GM12872 (cell line): ENCODE measurements around the gene EIF4G1.

Experiments used
- TF ChIP-seq, protein P1 (sequence below): IDR thresholded peaks from 3 replicates; pipeline ENCODE4 v1.5.1; 2011; ENCODE audit warnings: low read depth, mild to moderate bottlenecking, low read length, moderate library complexity; ENCODE audit not compliant: insufficient read depth

EIF4G1 gene

DNA sequence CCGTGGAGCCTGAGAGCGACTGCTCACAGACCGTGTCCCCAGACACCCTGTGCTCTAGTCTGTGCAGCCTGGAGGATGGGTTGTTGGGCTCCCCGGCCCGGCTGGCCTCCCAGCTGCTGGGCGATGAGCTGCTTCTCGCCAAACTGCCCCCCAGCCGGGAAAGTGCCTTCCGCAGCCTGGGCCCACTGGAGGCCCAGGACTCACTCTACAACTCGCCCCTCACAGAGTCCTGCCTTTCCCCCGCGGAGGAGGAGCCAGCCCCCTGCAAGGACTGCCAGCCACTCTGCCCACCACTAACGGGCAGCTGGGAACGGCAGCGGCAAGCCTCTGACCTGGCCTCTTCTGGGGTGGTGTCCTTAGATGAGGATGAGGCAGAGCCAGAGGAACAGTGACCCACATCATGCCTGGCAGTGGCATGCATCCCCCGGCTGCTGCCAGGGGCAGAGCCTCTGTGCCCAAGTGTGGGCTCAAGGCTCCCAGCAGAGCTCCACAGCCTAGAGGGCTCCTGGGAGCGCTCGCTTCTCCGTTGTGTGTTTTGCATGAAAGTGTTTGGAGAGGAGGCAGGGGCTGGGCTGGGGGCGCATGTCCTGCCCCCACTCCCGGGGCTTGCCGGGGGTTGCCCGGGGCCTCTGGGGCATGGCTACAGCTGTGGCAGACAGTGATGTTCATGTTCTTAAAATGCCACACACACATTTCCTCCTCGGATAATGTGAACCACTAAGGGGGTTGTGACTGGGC, 30.3 kb downstream of the EIF4G1 start:
- TF ChIP-seq, protein P1, sequence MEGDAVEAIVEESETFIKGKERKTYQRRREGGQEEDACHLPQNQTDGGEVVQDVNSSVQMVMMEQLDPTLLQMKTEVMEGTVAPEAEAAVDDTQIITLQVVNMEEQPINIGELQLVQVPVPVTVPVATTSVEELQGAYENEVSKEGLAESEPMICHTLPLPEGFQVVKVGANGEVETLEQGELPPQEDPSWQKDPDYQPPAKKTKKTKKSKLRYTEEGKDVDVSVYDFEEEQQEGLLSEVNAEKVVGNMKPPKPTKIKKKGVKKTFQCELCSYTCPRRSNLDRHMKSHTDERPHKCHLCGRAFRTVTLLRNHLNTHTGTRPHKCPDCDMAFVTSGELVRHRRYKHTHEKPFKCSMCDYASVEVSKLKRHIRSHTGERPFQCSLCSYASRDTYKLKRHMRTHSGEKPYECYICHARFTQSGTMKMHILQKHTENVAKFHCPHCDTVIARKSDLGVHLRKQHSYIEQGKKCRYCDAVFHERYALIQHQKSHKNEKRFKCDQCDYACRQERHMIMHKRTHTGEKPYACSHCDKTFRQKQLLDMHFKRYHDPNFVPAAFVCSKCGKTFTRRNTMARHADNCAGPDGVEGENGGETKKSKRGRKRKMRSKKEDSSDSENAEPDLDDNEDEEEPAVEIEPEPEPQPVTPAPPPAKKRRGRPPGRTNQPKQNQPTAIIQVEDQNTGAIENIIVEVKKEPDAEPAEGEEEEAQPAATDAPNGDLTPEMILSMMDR, result no peak

DNA sequence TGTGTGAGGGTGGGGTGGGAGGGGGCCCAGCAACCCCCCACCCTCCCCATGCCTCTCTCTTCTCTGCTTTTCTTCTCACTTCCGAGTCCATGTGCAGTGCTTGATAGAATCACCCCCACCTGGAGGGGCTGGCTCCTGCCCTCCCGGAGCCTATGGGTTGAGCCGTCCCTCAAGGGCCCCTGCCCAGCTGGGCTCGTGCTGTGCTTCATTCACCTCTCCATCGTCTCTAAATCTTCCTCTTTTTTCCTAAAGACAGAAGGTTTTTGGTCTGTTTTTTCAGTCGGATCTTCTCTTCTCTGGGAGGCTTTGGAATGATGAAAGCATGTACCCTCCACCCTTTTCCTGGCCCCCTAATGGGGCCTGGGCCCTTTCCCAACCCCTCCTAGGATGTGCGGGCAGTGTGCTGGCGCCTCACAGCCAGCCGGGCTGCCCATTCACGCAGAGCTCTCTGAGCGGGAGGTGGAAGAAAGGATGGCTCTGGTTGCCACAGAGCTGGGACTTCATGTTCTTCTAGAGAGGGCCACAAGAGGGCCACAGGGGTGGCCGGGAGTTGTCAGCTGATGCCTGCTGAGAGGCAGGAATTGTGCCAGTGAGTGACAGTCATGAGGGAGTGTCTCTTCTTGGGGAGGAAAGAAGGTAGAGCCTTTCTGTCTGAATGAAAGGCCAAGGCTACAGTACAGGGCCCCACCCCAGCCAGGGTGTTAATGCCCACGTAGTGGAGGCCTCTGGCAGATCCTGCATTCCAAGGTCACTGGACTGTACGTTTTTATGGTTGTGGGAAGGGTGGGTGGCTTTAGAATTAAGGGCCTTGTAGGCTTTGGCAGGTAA, 31.1 kb downstream of the EIF4G1 start:
- TF ChIP-seq, protein P1, result peak; percentile 62; the same call in 2 of the 3 replicates

DNA sequence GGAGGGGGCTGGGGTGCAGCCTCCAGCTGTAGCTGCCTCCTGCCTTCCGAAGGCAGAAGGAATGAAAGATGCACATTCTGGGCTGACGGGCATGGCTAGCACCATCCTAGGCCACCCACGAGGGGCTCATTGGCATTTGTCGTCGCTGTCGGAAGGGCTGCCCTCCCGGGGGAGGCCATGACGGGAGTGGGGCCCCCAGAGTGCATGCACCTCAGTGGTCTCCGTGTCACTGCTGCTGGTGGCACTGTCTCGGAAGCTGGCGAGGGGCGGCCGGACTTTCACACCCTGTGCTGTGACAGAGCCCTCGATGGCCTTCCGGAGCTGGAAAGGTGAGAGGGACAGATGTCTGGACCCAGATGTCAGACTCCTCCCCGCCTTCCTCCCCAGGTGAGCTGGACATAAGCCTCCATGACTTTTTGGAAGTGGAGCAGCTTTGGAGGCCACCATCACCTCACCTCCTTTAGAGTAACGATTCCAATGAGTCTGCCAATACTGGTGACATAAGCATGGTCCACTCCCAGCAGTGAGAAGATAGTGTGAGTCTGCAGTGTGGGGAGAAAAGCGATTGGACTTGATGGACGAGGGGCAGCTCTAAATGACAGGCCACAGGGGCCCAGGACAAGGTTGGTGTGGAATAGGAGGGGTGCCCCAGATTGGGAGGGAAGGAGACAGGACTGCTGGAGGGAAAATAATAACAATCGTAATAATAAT, 32.2 kb downstream of the EIF4G1 start:
- TF ChIP-seq, protein P1, result no peak

DNA sequence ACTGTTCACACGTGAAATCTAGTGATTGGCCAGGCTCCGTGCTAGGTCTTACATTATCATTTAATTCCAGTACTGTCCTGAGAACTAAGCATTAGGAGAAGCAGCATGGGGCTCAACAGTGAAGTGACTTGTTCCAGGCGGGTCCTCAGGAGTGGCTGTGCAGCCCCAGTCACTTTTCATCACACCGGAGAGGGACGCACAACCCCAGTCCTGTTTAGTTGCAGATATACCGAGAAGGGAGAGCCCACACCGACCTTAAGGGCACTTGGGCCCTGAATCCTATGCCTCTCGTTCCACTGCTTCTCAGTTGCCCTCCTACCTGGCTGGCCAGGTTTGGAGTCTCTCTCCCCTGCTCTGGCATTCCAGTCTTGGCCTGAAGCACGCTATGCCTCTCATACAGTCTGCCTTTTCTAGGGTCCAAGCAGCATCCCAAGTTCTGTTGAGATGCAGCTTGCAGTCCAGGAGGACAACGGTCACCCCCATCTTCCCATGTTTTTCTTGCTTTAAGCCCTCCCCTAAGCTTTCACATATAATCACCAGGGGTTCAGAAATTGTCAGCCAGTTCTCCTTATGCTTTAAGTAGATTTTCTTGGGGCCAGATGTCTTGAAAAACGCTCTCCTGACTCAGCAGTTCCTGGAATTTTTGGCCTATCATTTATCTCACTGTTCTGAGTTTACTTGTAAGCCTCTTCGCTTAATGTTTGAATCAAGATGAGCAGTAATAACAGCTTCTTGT, 33.1 kb downstream of the EIF4G1 start:
- TF ChIP-seq, protein P1, result no peak

DNA sequence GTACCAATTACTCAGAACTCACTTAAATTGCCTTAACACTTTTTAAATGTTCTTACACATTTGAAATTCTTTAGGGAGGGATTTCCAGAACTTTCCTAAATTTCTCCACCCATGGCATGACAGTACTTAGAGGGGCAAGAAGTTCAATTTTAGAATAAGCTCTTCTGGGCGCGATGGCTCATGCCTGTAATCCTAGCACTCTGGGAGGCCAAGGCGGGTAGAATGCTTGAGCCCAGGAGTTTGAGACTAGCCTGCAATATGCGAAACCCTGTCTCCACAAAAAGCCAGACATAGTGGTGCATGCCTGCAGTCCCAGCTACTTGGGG, 33.6 kb downstream of the EIF4G1 start:
- TF ChIP-seq, protein P1, result no peak

DNA sequence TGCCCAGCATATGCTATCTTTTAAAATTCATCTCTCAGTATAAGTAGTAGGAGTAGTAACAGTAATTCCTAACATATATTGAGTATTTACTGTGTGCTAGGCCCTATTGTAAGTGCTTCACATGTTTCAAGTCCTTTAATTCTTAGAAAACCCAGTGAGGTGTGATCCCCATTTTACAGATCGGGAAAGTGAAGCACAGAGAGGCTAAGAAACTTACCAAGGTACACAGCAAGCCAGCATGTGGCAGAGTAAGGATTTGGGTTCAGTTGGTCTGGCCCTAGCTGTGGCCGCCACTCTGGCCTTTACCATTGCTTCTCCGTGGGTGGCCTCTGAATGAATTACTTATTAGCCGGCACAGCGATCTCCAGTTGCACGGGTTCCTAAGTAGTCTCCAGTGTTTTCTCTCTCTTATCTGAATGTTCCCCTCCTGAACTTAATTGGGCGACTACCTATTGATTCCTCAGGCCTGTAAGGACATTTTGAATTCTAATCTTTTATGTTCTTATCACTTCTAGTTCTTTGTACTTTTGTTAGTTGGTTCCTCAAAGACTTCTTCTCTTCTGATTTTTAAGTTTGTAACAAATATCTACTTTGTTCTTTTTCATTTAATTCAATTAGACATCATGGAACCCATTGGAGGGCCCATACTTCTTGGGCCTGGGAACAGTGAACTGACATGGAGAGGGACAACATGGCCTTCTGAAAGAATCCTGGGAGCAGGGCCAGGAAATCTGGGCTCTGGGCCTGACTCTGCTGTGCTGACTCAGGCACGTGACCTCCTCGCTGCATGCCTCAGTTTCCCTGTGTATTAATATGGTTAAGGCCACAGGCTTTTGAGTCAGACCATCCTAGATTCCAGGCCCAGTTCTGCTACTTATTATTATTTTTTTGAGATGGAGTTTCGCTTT, 35.4 kb downstream of the EIF4G1 start:
- TF ChIP-seq, protein P1, result no peak
